Muscle of leg (tissue), 11 donors: Measurements from ENCODE around the gene KPNA2. TPM values are rescaled to one million over a fixed set of nuclear protein-coding genes. Genes with fewer than 3 reads are reported as not detected.

ENCODE experiments used
- DNase-seq: peaks from one replicate; pipeline ENCODE4 v3.0.0; 2013
- H3K27ac ChIP-seq: one replicate; pipeline ENCODE4 v1.5.1; 2013; ENCODE audit warnings: mild to moderate bottlenecking, low read length, control low read depth
- H3K27me3 ChIP-seq: one replicate; pipeline ENCODE4 v1.6.1; 2013; ENCODE audit warnings: low read length; ENCODE audit not compliant: control insufficient read depth, insufficient read depth
- H3K36me3 ChIP-seq: one replicate; pipeline ENCODE4 v1.6.1; 2013; ENCODE audit warnings: low read length; ENCODE audit not compliant: control insufficient read depth, insufficient read depth
- H3K4me1 ChIP-seq: one replicate; pipeline ENCODE4 v1.6.1; 2013; ENCODE audit warnings: low read length; ENCODE audit not compliant: control insufficient read depth, insufficient read depth
- H3K4me3 ChIP-seq: one replicate; pipeline ENCODE4 v1.5.1; 2013; ENCODE audit warnings: low read length, control low read depth
- H3K9me3 ChIP-seq: replicated peaks from 2 replicates; pipeline ENCODE4 v1.6.1; 2013; ENCODE audit warnings: low read depth, low read length; ENCODE audit not compliant: control insufficient read depth
- WGBS: methylation state at CpG from one replicate; pipeline ENCODE4 v1.1.5; 2013; ENCODE audit warnings: missing lambda C conversion rate; ENCODE audit not compliant: insufficient coverage; 5-methylcytosine and 5-hydroxymethylcytosine counted together
- polyA plus RNA-seq, 8 donors: library from polyadenylated mRNA; unstranded; fragments of 120-200 nt; gene quantifications; one replicate each; pipeline versions ENCODE4 v1.2.1 to v1.2.3, GENCODE V29; 2013; ENCODE audit warnings: inconsistent platforms in 1 of 8, low replicate concordance in 1 of 8; ENCODE audit not compliant: insufficient read length in 8 of 8, insufficient read depth in 1 of 8
- total RNA-seq: library from RNA; stranded (reverse); fragments of 120-200 nt; gene quantifications from one replicate; pipeline ENCODE4 v1.2.4, GENCODE V29; 2013

Gene KPNA2
- total and polyA plus RNA-seq, 9 donors = 32.1 to 95.7 (median 67.3) TPM

DNA sequence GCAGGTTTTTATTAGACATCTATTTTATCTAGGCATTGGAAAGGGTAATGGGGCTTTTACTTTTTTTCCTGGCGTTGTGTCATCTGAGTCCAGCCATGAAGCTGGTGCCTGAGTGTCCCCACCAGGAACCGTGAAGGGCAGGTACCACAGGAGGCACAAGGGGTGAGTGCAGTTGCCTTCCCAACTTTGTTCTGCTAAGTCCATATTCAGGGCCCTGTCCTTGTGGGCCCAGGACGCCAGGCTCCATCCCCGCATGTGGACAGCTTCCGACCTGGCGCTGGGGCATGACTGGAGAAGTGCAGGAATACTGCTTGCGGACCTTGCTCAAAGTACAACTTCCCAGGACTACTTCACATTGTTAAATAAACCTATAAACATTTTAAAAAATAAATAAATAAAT lies 60.6 kb downstream of the KPNA2 start:
- Histone ChIP-seq H3K27ac (no peak overlapping the region), H3K4me3 (no peak overlapping the region), H3K9me3 (no peaks in the 10 kb centered on the region), H3K4me1 (peaks cover 3% of the 10 kb centered on the region), H3K36me3 (no peaks in the 10 kb centered on the region), H3K27me3 (no peaks in the 10 kb centered on the region)
- DNase-seq = no peak
- 95% methylated on average over 6 of the region's 7 CpGs for WGBS

Other genes starting within 250 kb of the KPNA2 start
- gene BPTF, start 210.2 kb upstream of the KPNA2 start, total RNA-seq = 54.5 TPM
- gene BPTF, start 210.2 kb upstream of the KPNA2 start, polyA plus RNA-seq = 10 to 100 TPM; 57.9 to 83.2 (median 64.7) TPM
- 14.0 TPM for gene C17orf58, start 39.3 kb upstream of the KPNA2 start, total RNA-seq
- gene C17orf58, start 39.3 kb upstream of the KPNA2 start, polyA plus RNA-seq = 10 to 100 TPM; 14.5 to 22.9 (median 16.1) TPM
- gene AMZ2, start 212.3 kb downstream of the KPNA2 start, total RNA-seq = 70.0 TPM
- gene AMZ2, start 212.3 kb downstream of the KPNA2 start, polyA plus RNA-seq = 10 to 100 TPM; 58.9 to 70.9 (median 62.9) TPM